ENCODE measurements around the gene ALB.

The ALB gene

GRCh38 chr4:73410916-73411730 is 7.0 kb downstream of the ALB start:
- Histone ChIP-seq H3K9ac (ENCODE audit: low read length) (no peak overlapping the region), H3K36me3 (ENCODE audit: control insufficient read depth, insufficient read depth, low read length) (no peaks in the 10 kb centered on the region), H3K4me3 (ENCODE audit: low read length) (no peak overlapping the region), H3K27ac (ENCODE audit: low read depth, low read length) (no peak overlapping the region), H3K4me1 (ENCODE audit: control insufficient read depth, insufficient read depth, low read length) (no peaks in the 10 kb centered on the region), H3K27me3 (ENCODE audit: control insufficient read depth, insufficient read depth, low read length) (no peaks in the 10 kb centered on the region)

- no peaks in the 10 kb centered on the region for H3K4me1 ChIP-seq (ENCODE audit: control insufficient read depth, insufficient read depth, low read length)
- no peak overlapping the region for H3K27ac ChIP-seq (ENCODE audit: low read depth, low read length)
- no peaks in the 10 kb centered on the region for H3K27me3 ChIP-seq (ENCODE audit: control insufficient read depth, insufficient read depth, low read length)
- no peaks in the 10 kb centered on the region for H3K36me3 ChIP-seq (ENCODE audit: control insufficient read depth, insufficient read depth, low read length)
- no peak overlapping the region for H3K9ac ChIP-seq (ENCODE audit: low read length)
- H3K4me3 ChIP-seq (ENCODE audit: low read length), result no peak overlapping the region
Measured at GRCh38 chr4:73411731-73412414, 7.8 kb downstream of the ALB start.

DNA sequence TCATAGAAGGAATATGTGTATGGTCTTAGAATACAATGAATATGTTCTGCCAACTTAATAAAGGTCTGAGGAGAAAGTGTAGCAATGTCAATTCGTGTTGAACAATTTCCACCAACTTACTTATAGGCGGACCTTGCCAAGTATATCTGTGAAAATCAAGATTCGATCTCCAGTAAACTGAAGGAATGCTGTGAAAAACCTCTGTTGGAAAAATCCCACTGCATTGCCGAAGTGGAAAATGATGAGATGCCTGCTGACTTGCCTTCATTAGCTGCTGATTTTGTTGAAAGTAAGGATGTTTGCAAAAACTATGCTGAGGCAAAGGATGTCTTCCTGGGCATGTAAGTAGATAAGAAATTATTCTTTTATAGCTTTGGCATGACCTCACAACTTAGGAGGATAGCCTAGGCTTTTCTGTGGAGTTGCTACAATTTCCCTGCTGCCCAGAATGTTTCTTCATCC is 9.2 kb downstream of the ALB start:
- Histone ChIP-seq H3K27me3 (ENCODE audit: control insufficient read depth, insufficient read depth, low read length) (no peaks in the 10 kb centered on the region), H3K36me3 (ENCODE audit: control insufficient read depth, insufficient read depth, low read length) (no peaks in the 10 kb centered on the region), H3K4me1 (ENCODE audit: control insufficient read depth, insufficient read depth, low read length) (no peaks in the 10 kb centered on the region), H3K9ac (ENCODE audit: low read length) (no peak overlapping the region), H3K4me3 (ENCODE audit: low read length) (no peak overlapping the region), H3K27ac (ENCODE audit: low read depth, low read length) (no peak overlapping the region)

GRCh38 chr4:73414936-73415271 is 10.8 kb downstream of the ALB start:
- H3K9ac ChIP-seq (ENCODE audit: low read length), result no peak overlapping the region
- H3K4me1 ChIP-seq (ENCODE audit: control insufficient read depth, insufficient read depth, low read length), result no peaks in the 10 kb centered on the region
- H3K27ac ChIP-seq (ENCODE audit: low read depth, low read length), result no peak overlapping the region
- H3K4me3 ChIP-seq (ENCODE audit: low read length), result no peak overlapping the region
- no peaks in the 10 kb centered on the region for H3K27me3 ChIP-seq (ENCODE audit: control insufficient read depth, insufficient read depth, low read length)
- H3K36me3 ChIP-seq (ENCODE audit: control insufficient read depth, insufficient read depth, low read length), result no peaks in the 10 kb centered on the region

- H3K4me3 ChIP-seq (ENCODE audit: low read length), result no peak overlapping the region
- no peak overlapping the region for H3K27ac ChIP-seq (ENCODE audit: low read depth, low read length)
- H3K9ac ChIP-seq (ENCODE audit: low read length), result no peak overlapping the region
Measured at GRCh38 chr4:73415807-73416238, 11.7 kb downstream of the ALB start.

GRCh38 chr4:73416423-73417087 is 12.5 kb downstream of the ALB start:
- Histone ChIP-seq H3K27me3 (ENCODE audit: control insufficient read depth, insufficient read depth, low read length) (no peaks in the 10 kb centered on the region), H3K36me3 (ENCODE audit: control insufficient read depth, insufficient read depth, low read length) (no peaks in the 10 kb centered on the region), H3K9ac (ENCODE audit: low read length) (no peak overlapping the region), H3K4me1 (ENCODE audit: control insufficient read depth, insufficient read depth, low read length) (no peaks in the 10 kb centered on the region), H3K27ac (ENCODE audit: low read depth, low read length) (no peak overlapping the region), H3K4me3 (ENCODE audit: low read length) (no peak overlapping the region)

More at GRCh38 chr4:73415807-73416238, 11.7 kb downstream of the ALB start:
- no peaks in the 10 kb centered on the region for H3K36me3 ChIP-seq (ENCODE audit: control insufficient read depth, insufficient read depth, low read length)
- H3K4me1 ChIP-seq (ENCODE audit: control insufficient read depth, insufficient read depth, low read length), result no peaks in the 10 kb centered on the region
- H3K27me3 ChIP-seq (ENCODE audit: control insufficient read depth, insufficient read depth, low read length), result no peaks in the 10 kb centered on the region

GRCh38 chr4:73417342-73417741 is 13.3 kb downstream of the ALB start:
- H3K27ac ChIP-seq (ENCODE audit: low read depth, low read length), result no peak overlapping the region
- no peaks in the 10 kb centered on the region for H3K27me3 ChIP-seq (ENCODE audit: control insufficient read depth, insufficient read depth, low read length)
- H3K4me3 ChIP-seq (ENCODE audit: low read length), result no peak overlapping the region
- H3K4me1 ChIP-seq (ENCODE audit: control insufficient read depth, insufficient read depth, low read length), result no peaks in the 10 kb centered on the region
- no peak overlapping the region for H3K9ac ChIP-seq (ENCODE audit: low read length)
- H3K36me3 ChIP-seq (ENCODE audit: control insufficient read depth, insufficient read depth, low read length), result no peaks in the 10 kb centered on the region

GRCh38 chr4:73417973-73418372 is 13.9 kb downstream of the ALB start:
- Histone ChIP-seq H3K27me3 (ENCODE audit: control insufficient read depth, insufficient read depth, low read length) (no peaks in the 10 kb centered on the region), H3K9ac (ENCODE audit: low read length) (no peak overlapping the region), H3K4me3 (ENCODE audit: low read length) (no peak overlapping the region), H3K27ac (ENCODE audit: low read depth, low read length) (no peak overlapping the region), H3K36me3 (ENCODE audit: control insufficient read depth, insufficient read depth, low read length) (no peaks in the 10 kb centered on the region), H3K4me1 (ENCODE audit: control insufficient read depth, insufficient read depth, low read length) (no peaks in the 10 kb centered on the region)

GRCh38 chr4:73418677-73419076 is 14.6 kb downstream of the ALB start:
- Histone ChIP-seq H3K27ac (ENCODE audit: low read depth, low read length) (no peak overlapping the region), H3K36me3 (ENCODE audit: control insufficient read depth, insufficient read depth, low read length) (no peaks in the 10 kb centered on the region), H3K4me1 (ENCODE audit: control insufficient read depth, insufficient read depth, low read length) (no peaks in the 10 kb centered on the region), H3K4me3 (ENCODE audit: low read length) (no peak overlapping the region), H3K9ac (ENCODE audit: low read length) (no peak overlapping the region), H3K27me3 (ENCODE audit: control insufficient read depth, insufficient read depth, low read length) (no peaks in the 10 kb centered on the region)

DNA sequence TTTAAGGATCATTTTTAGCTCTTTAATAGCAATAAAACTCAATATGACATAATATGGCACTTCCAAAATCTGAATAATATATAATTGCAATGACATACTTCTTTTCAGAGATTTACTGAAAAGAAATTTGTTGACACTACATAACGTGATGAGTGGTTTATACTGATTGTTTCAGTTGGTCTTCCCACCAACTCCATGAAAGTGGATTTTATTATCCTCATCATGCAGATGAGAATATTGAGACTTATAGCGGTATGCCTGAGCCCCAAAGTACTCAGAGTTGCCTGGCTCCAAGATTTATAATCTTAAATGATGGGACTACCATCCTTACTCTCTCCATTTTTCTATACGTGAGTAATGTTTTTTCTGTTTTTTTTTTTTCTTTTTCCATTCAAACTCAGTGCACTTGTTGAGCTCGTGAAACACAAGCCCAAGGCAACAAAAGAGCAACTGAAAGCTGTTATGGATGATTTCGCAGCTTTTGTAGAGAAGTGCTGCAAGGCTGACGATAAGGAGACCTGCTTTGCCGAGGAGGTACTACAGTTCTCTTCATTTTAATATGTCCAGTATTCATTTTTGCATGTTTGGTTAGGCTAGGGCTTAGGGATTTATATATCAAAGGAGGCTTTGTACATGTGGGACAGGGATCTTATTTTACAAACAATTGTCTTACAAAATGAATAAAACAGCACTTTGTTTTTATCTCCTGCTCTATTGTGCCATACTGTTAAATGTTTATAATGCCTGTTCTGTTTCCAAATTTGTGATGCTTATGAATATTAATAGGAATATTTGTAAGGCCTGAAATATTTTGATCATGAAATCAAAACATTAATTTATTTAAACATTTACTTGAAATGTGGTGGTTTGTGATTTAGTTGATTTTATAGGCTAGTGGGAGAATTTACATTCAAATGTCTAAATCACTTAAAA is 15.3 kb downstream of the ALB start:
- Histone ChIP-seq H3K4me3 (ENCODE audit: low read length) (no peak overlapping the region), H3K27ac (ENCODE audit: low read depth, low read length) (no peak overlapping the region)

GRCh38 chr4:73420615-73421014 is 16.5 kb downstream of the ALB start:
- H3K36me3 ChIP-seq (ENCODE audit: control insufficient read depth, insufficient read depth, low read length), result no peaks in the 10 kb centered on the region
- H3K4me1 ChIP-seq (ENCODE audit: control insufficient read depth, insufficient read depth, low read length), result no peaks in the 10 kb centered on the region
- no peaks in the 10 kb centered on the region for H3K27me3 ChIP-seq (ENCODE audit: control insufficient read depth, insufficient read depth, low read length)
- no peak overlapping the region for H3K27ac ChIP-seq (ENCODE audit: low read depth, low read length)
- H3K4me3 ChIP-seq (ENCODE audit: low read length), result no peak overlapping the region
- no peak overlapping the region for H3K9ac ChIP-seq (ENCODE audit: low read length)

More for the DNA sequence above, 15.3 kb downstream of the ALB start:
- no peaks in the 10 kb centered on the region for H3K4me1 ChIP-seq (ENCODE audit: control insufficient read depth, insufficient read depth, low read length)
- H3K9ac ChIP-seq (ENCODE audit: low read length), result no peak overlapping the region
- no peaks in the 10 kb centered on the region for H3K36me3 ChIP-seq (ENCODE audit: control insufficient read depth, insufficient read depth, low read length)
- no peaks in the 10 kb centered on the region for H3K27me3 ChIP-seq (ENCODE audit: control insufficient read depth, insufficient read depth, low read length)

Data from rectal smooth muscle tissue (tissue), 1 donor.